ENCODE data around the gene EMX1.
A peak's percentile ranks its signal among the peaks of the same experiment; 100 is the strongest.

EMX1 gene

GRCh38 chr2:72969706-72970105, 52.4 kb downstream of the EMX1 start:
- no peak for TF ChIP-seq GATA1 (IDR thresholded peaks at IDR 0.05; ENCODE audit: low read depth, low read length)
- TF ChIP-seq POLR2A (IDR thresholded peaks at IDR 0.05; ENCODE audit: low read length): no peak

GRCh38 chr2:72971036-72971435, 53.7 kb downstream of the EMX1 start:
- TF ChIP-seq GATA1 (IDR thresholded peaks at IDR 0.05; ENCODE audit: low read depth, low read length): no peak
- TF ChIP-seq POLR2A (IDR thresholded peaks at IDR 0.05; ENCODE audit: low read length): no peak
- no peak for DNase-seq

More at GRCh38 chr2:72969706-72970105, 52.4 kb downstream of the EMX1 start:
- no peak for DNase-seq

DNA sequence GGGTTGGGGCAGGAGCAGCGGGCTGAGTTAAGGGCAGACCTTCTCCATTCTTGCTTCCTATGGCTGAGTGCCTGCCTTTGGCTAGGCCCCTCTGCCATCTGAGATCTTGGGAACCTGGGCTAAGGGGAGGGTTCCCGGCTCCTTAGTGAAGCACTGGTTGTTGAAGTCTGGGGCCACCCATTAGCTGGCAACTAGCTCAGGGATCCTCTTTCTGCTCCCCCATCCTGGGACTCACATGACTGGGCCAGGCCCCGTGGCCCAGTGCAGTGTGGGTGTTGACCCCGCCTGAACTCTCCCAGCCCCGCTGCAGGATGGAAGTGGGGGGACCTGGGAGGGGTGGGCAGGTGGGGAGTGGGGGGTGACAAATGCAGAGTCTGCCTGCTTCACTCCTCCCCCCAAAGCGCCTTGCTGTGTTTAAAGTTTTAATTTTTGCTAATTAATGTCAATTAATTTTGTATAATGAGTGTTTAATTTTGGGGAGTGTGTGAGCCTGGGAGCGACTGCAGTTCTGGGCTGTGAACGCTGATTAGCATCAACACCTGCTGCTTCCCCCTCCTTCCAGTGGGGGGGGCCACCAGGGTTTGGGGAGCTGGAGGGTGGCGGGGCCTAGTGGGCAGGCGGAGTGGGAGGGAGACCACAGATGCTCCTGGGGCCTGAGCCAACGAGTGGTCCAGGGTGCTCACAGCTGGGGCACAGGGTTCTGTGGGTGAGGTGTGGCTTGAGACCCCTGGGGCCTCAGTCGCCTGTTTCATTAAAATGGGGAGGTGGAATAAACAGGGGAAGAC, 55.2 kb downstream of the EMX1 start:
- TF ChIP-seq GATA1 (IDR thresholded peaks at IDR 0.05; ENCODE audit: low read depth, low read length): no peak
- TF ChIP-seq POLR2A (IDR thresholded peaks at IDR 0.05; ENCODE audit: low read length): no peak
- peak in 1 of 2 experiments; percentile 24 for DNase-seq

GRCh38 chr2:72973137-72973535, 55.8 kb downstream of the EMX1 start:
- TF ChIP-seq GATA1 (IDR thresholded peaks at IDR 0.05; ENCODE audit: low read depth, low read length): no peak
- no peak for TF ChIP-seq POLR2A (IDR thresholded peaks at IDR 0.05; ENCODE audit: low read length)
- no peak for DNase-seq

GRCh38 chr2:72973566-72974435, 56.5 kb downstream of the EMX1 start:
- DNase-seq: peak; percentile 46 to 61
- TF ChIP-seq GATA1 (IDR thresholded peaks at IDR 0.05; ENCODE audit: low read depth, low read length) (no peak), POLR2A (IDR thresholded peaks at IDR 0.05; ENCODE audit: low read length) (no peak)

DNA sequence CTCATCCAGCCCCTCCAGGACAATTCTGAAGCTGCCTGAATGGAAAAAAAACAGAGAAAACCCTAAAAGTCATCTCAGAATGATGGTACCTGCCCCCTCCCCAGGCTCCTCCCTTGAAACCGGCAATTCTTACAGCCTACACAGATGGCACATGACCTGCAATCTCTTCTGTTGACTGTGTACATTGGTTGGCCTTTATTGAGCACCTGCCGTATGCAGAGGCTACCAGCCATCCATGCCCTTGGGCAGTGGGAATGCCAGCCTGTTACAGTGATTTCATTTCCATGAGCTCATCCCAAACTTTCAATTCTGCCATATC, 57.1 kb downstream of the EMX1 start:
- no peak for DNase-seq
- no peak for TF ChIP-seq POLR2A (IDR thresholded peaks at IDR 0.05; ENCODE audit: low read length)
- TF ChIP-seq GATA1 (IDR thresholded peaks at IDR 0.05; ENCODE audit: low read depth, low read length): no peak

GRCh38 chr2:72975017-72975416, 57.7 kb downstream of the EMX1 start:
- DNase-seq: no peak
- no peak for TF ChIP-seq GATA1 (IDR thresholded peaks at IDR 0.05; ENCODE audit: low read depth, low read length)
- TF ChIP-seq POLR2A (IDR thresholded peaks at IDR 0.05; ENCODE audit: low read length): no peak

- DNase-seq: no peak
- no peak for TF ChIP-seq POLR2A (IDR thresholded peaks at IDR 0.05; ENCODE audit: low read length)
- TF ChIP-seq GATA1 (IDR thresholded peaks at IDR 0.05; ENCODE audit: low read depth, low read length): no peak
Observed at GRCh38 chr2:72979896-72980295, 62.6 kb downstream of the EMX1 start.

DNA sequence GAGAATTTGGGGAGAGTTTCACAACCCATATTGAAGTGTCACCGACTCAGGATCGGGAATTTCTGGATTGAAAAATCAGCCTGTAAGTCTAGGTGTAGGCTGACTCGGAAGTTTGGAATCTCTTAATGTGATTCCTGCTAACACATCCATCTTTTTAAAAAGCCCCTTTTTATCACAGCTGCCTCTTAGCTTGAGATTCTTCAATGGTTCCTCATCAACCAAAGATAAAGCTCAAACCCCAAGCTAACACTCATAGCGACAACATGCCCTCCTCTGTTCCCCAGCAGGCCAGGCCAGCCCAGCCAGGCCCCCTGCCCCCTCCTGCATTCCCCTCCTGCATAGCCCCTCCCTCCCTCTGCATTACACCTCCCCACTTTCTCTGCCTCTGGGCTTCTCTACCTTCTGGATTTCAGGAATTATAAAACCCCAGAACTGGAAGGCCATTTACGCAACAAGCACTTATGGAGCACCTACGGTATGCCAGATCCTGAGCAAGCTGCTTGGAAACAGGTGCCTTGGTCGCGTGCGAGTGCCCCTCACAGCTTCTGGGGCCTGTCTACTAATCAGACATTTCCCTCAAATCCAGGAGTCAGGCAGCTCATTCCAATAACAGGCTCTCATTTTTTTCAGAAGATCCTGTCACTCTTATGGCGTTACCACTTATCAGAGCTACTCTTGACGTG, 63.4 kb downstream of the EMX1 start:
- no peak for TF ChIP-seq GATA1 (IDR thresholded peaks at IDR 0.05; ENCODE audit: low read depth, low read length)
- no peak for TF ChIP-seq POLR2A (IDR thresholded peaks at IDR 0.05; ENCODE audit: low read length)
- no peak for DNase-seq

- DNase-seq: peak in 1 of 2 experiments; percentile 9
- TF ChIP-seq POLR2A (IDR thresholded peaks at IDR 0.05; ENCODE audit: low read length) (no peak), GATA1 (IDR thresholded peaks at IDR 0.05; ENCODE audit: low read depth, low read length) (no peak)
Observed at GRCh38 chr2:72981536-72981935, 64.2 kb downstream of the EMX1 start.

DNA sequence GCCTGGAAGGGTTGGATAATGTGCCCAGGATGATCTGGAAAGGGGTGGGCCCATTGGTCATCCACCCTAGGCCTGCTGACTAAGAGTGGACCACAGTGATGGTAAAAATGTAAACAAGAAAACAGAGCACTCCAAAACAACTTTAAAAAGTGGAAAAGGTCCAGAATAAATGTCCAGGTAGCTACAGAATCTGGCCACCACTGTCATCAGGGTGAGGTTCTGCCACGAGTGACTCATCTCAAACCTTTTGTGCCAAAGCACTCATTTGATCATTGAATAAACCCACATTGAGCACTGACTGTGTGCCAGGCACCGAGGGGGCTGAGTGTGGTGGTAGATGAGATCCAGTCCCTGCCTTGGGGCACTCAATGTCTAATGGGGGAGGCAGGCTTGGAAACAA, 64.9 kb downstream of the EMX1 start:
- TF ChIP-seq POLR2A (IDR thresholded peaks at IDR 0.05; ENCODE audit: low read length) (no peak), GATA1 (IDR thresholded peaks at IDR 0.05; ENCODE audit: low read depth, low read length) (no peak)
- no peak for DNase-seq

GRCh38 chr2:72982781-72983499, 65.6 kb downstream of the EMX1 start:
- TF ChIP-seq POLR2A (IDR thresholded peaks at IDR 0.05; ENCODE audit: low read length) (no peak), GATA1 (IDR thresholded peaks at IDR 0.05; ENCODE audit: low read depth, low read length) (no peak)
- DNase-seq: no peak

GRCh38 chr2:72983500-72984161, 66.3 kb downstream of the EMX1 start:
- DNase-seq: no peak
- TF ChIP-seq GATA1 (IDR thresholded peaks at IDR 0.05; ENCODE audit: low read depth, low read length): no peak
- TF ChIP-seq POLR2A (IDR thresholded peaks at IDR 0.05; ENCODE audit: low read length): no peak

Data from erythroblast (primary cell).